H1 (cell line): ENCODE data around the gene FBN2. TPM values are rescaled to one million over a fixed set of nuclear protein-coding genes. Genes with fewer than 3 reads are reported as not detected.

Experiments used
- CTCF ChIA-PET: fragments of 300-600 bp; sonication (Branson Sonifier 250); formaldehyde crosslinking; loops from one replicate; lab custom pipeline; 2021; ENCODE audit not compliant: partially characterized antibody; lab: Charles Lee
- POLR2A ChIA-PET: fragments of 300-600 bp; sonication (Branson Sonifier 250); formaldehyde crosslinking; loops from one replicate; lab custom pipeline; 2021; ENCODE audit warnings: inconsistent platforms; ENCODE audit not compliant: partially characterized antibody; lab: Charles Lee
- DNase-seq, 2 experiments: peaks; one replicate each; pipeline versions ENCODE4 v3.0.0 to v3.0.0-alpha.2; 2010 to 2022; ENCODE audit warnings: low spot score in 2 of 2, low read depth in 1 of 2, mixed read lengths in 1 of 2
- FAIRE-seq: peaks from 2 replicates; lab custom pipeline; 2011; peaks lifted over from hg19 to GRCh38; lab: Jason Lieb, UNC
- H2AFZ ChIP-seq: 2 replicates; pipeline ENCODE4 v1.8.1; 2012; ENCODE audit warnings: low read length, inconsistent platforms
- H2AK5ac ChIP-seq: 2 replicates; pipeline ENCODE4 v1.6.1; 2013; ENCODE audit warnings: low read depth, low read length
- H2BK120ac ChIP-seq: replicated peaks from 2 replicates; pipeline ENCODE3; 2013; ENCODE audit warnings: low read depth, low read length, inconsistent platforms
- H2BK12ac ChIP-seq: 2 replicates; pipeline ENCODE4 v1.6.1; 2013; ENCODE audit warnings: low read depth, low read length
- H2BK15ac ChIP-seq: 2 replicates; pipeline ENCODE4 v1.6.1; 2013; ENCODE audit warnings: low read length
- H2BK20ac ChIP-seq: 2 replicates; pipeline ENCODE4 v1.6.1; 2013; ENCODE audit warnings: low read length
- H2BK5ac ChIP-seq: 2 replicates; pipeline ENCODE4 v1.6.1; 2013; ENCODE audit warnings: low read depth, low read length
- H3K14ac ChIP-seq: 2 replicates; pipeline ENCODE4 v1.6.1; 2013; ENCODE audit warnings: inconsistent platforms; ENCODE audit not compliant: insufficient read length
- H3K18ac ChIP-seq: 2 replicates; pipeline ENCODE4 v1.6.1; 2013; ENCODE audit warnings: low read length; ENCODE audit errors: extremely low read depth
- H3K23ac ChIP-seq: 2 replicates; pipeline ENCODE4 v1.6.1; 2013; ENCODE audit warnings: inconsistent platforms; ENCODE audit not compliant: insufficient read length
- H3K23me2 ChIP-seq: 2 replicates; pipeline ENCODE4 v1.6.1; 2013; ENCODE audit warnings: low read depth, low read length
- H3K27ac ChIP-seq: 2 replicates; pipeline ENCODE4 v1.6.1; 2011; ENCODE audit warnings: low read depth, low read length, inconsistent platforms
- H3K27me3 ChIP-seq, 4 experiments: replicated peaks in 1 of 4; 1 replicate in 1 of 4; 2 replicates in 3 of 4; pipeline versions ENCODE4 v1.6.1 to v1.8.1; 2011 to 2013; ENCODE audit warnings: low read length in 3 of 4, mild to moderate bottlenecking in 3 of 4, inconsistent platforms in 2 of 4, mixed read lengths in 2 of 4, moderate library complexity in 1 of 4; ENCODE audit not compliant: control insufficient read depth in 3 of 4, insufficient read depth in 3 of 4; ENCODE audit errors: extremely low read depth in 1 of 4
- H3K36me3 ChIP-seq, 4 experiments: 2 replicates each; pipeline versions ENCODE4 v1.6.1 to v1.8.1; 2011 to 2013; ENCODE audit warnings: mild to moderate bottlenecking in 4 of 4, low read length in 3 of 4, moderate library complexity in 2 of 4, control low read depth in 1 of 4, inconsistent platforms in 1 of 4; ENCODE audit not compliant: insufficient read depth in 4 of 4, control insufficient read depth in 2 of 4
- H3K4ac ChIP-seq: replicated peaks from 2 replicates; pipeline ENCODE3; 2013; ENCODE audit warnings: low read length, low read depth, mixed read lengths, inconsistent platforms; ENCODE audit not compliant: insufficient read length
- H3K4me1 ChIP-seq, 4 experiments: replicated peaks in 1 of 4; 1 replicate in 1 of 4; 2 replicates in 3 of 4; pipeline versions ENCODE4 v1.6.1 to v1.8.1; 2011 to 2013; ENCODE audit warnings: low read length in 3 of 4, inconsistent platforms in 2 of 4, mixed read lengths in 1 of 4; ENCODE audit not compliant: insufficient read depth in 4 of 4, control insufficient read depth in 3 of 4
- H3K4me2 ChIP-seq, 2 experiments: 2 replicates each; pipeline versions ENCODE4 v1.6.1 to v1.8.1; 2011 to 2013; ENCODE audit warnings: low read depth in 2 of 2, low read length in 2 of 2, control low read depth in 1 of 2, inconsistent platforms in 1 of 2, mild to moderate bottlenecking in 1 of 2; ENCODE audit not compliant: insufficient read depth in 1 of 2
- H3K4me3 ChIP-seq, 4 experiments: fragments of 200-600, 300-600 bp in 1 of 4; sonication (generic), shearing (Covaris generic), sonication (Bioruptor Twin) in 1 of 4; 2 replicates each; pipeline versions ENCODE4 v1.5.1 to v1.8.1; 2011 to 2016; ENCODE audit warnings: low read length in 4 of 4, low read depth in 3 of 4, control low read depth in 2 of 4, inconsistent platforms in 2 of 4, mild to moderate bottlenecking in 2 of 4, mixed read lengths in 1 of 4, moderate library complexity in 1 of 4; ENCODE audit not compliant: insufficient read depth in 2 of 4; ENCODE audit errors: extremely low read depth in 1 of 4
- H3K56ac ChIP-seq: replicated peaks from 2 replicates; pipeline ENCODE3; 2013; ENCODE audit warnings: low read depth, mild to moderate bottlenecking, mixed read lengths, low read length, inconsistent platforms; ENCODE audit not compliant: insufficient read length
- H3K79me1 ChIP-seq: 2 replicates; pipeline ENCODE4 v1.6.1; 2013; ENCODE audit warnings: low read depth, low read length, control low read depth
- H3K79me2 ChIP-seq, 2 experiments: 2 replicates each; pipeline versions ENCODE4 v1.6.1 to v1.8.1; 2012 to 2013; ENCODE audit warnings: low read length in 2 of 2, mild to moderate bottlenecking in 2 of 2, inconsistent platforms in 1 of 2; ENCODE audit not compliant: insufficient read depth in 2 of 2, control insufficient read depth in 1 of 2
- H3K9ac ChIP-seq, 4 experiments: replicated peaks in 1 of 4; 1 replicate in 1 of 4; 2 replicates in 3 of 4; pipeline versions ENCODE4 v1.6.1 to v1.8.1; 2011 to 2013; ENCODE audit warnings: low read depth in 3 of 4, low read length in 3 of 4, control low read depth in 2 of 4, mild to moderate bottlenecking in 2 of 4, moderate library complexity in 2 of 4, inconsistent platforms in 1 of 4; ENCODE audit errors: extremely low read depth in 1 of 4
- H3K9me3 ChIP-seq, 2 experiments: 2 replicates each; pipeline versions ENCODE4 v1.6.1 to v1.8.1; 2012 to 2013; ENCODE audit warnings: mild to moderate bottlenecking in 2 of 2, moderate library complexity in 2 of 2, control low read depth in 1 of 2, inconsistent platforms in 1 of 2, low read depth in 1 of 2, low read length in 1 of 2, mixed read lengths in 1 of 2; ENCODE audit not compliant: insufficient read depth in 2 of 2
- H4K20me1 ChIP-seq, 2 experiments: replicated peaks in 1 of 2; 2 replicates each; pipeline versions ENCODE3 to v1.8.1; 2011 to 2013; ENCODE audit warnings: inconsistent platforms in 2 of 2, low read length in 2 of 2, mild to moderate bottlenecking in 1 of 2; ENCODE audit not compliant: insufficient read depth in 2 of 2, control insufficient read depth in 1 of 2
- H4K5ac ChIP-seq: 2 replicates; pipeline ENCODE4 v1.6.1; 2013; ENCODE audit warnings: low read length, low read depth, mixed read lengths, inconsistent platforms; ENCODE audit not compliant: insufficient read length
- H4K8ac ChIP-seq: 2 replicates; pipeline ENCODE4 v1.8.0; 2013; ENCODE audit warnings: mild to moderate bottlenecking, moderate library complexity, low read length, inconsistent platforms; ENCODE audit not compliant: insufficient read depth; ENCODE audit errors: extremely low read depth
- H4K91ac ChIP-seq: replicated peaks from 2 replicates; pipeline ENCODE3; 2013; ENCODE audit warnings: low read length, mixed read lengths, inconsistent platforms; ENCODE audit not compliant: insufficient read length
- ATF3 ChIP-seq: IDR thresholded peaks from 2 replicates; pipeline ENCODE4 v1.6.1; 2011; ENCODE audit warnings: low read depth, mild to moderate bottlenecking, low read length; ENCODE audit not compliant: insufficient read depth
- BRCA1 ChIP-seq: IDR thresholded peaks from 2 replicates; pipeline ENCODE4 v1.6.1; 2012; ENCODE audit warnings: low read depth, low read length, improper control_type of control experiment
- CEBPB ChIP-seq: IDR thresholded peaks from 2 replicates; pipeline ENCODE4 v1.6.1; 2012; ENCODE audit warnings: low read depth, low read length
- CHD1 ChIP-seq: IDR thresholded peaks from 2 replicates; pipeline ENCODE4 v1.6.1; 2012; ENCODE audit warnings: low read depth, low read length, improper control_type of control experiment
- CHD2 ChIP-seq: IDR thresholded peaks from 2 replicates; pipeline ENCODE4 v1.6.1; 2012; ENCODE audit warnings: low read length, improper control_type of control experiment
- CTBP2 ChIP-seq: IDR thresholded peaks from 2 replicates; pipeline ENCODE4 v1.7.0; 2011; ENCODE audit warnings: borderline replicate concordance, mild to moderate bottlenecking, moderate library complexity, mixed read lengths, low read length; ENCODE audit not compliant: insufficient read depth, insufficient read length
- FOSL1 ChIP-seq: IDR thresholded peaks from 2 replicates; pipeline ENCODE4 v1.6.1; 2011; ENCODE audit warnings: mild to moderate bottlenecking, low read depth, low read length, moderate library complexity; ENCODE audit not compliant: insufficient read depth
- PHF8 ChIP-seq: fragments of 200-600 bp; sonication (generic); conservative IDR thresholded peaks from 2 replicates; pipeline ENCODE4 v1.7.1; 2012; ENCODE audit warnings: low read depth, mild to moderate bottlenecking, inconsistent platforms, low read length, moderate library complexity
- SIN3A ChIP-seq, 2 experiments: IDR thresholded peaks in 1 of 2; conservative IDR thresholded peaks in 1 of 2; 2 replicates each; pipeline ENCODE4 v1.6.1; 2011 to 2012; ENCODE audit warnings: low read length in 2 of 2, improper control_type of control experiment in 1 of 2, low read depth in 1 of 2, mild to moderate bottlenecking in 1 of 2
- SP4 ChIP-seq: IDR thresholded peaks from 2 replicates; pipeline ENCODE4 v1.6.1; 2012; ENCODE audit warnings: low read length, inconsistent platforms
- WGBS, 2 experiments: shearing (Covaris generic) in 1 of 2; methylation state at CpG; one replicate each; pipeline versions ENCODE4 v1.1.6 to v1.1.7; 2013 to 2015; ENCODE audit warnings: low lambda C conversion rate in 2 of 2, mixed read lengths in 2 of 2, inconsistent platforms in 1 of 2, low coverage in 1 of 2, missing lambda C conversion rate in 1 of 2; ENCODE audit not compliant: insufficient replicate concordance in 2 of 2, insufficient coverage in 1 of 2, insufficient read length in 1 of 2; ENCODE audit errors: extremely low coverage in 1 of 2, missing lambda C conversion rate in 1 of 2; 5-methylcytosine and 5-hydroxymethylcytosine counted together
- polyA plus RNA-seq, 7 experiments: library from polyadenylated mRNA; depleted of rRNA in 3 of 7; stranded (reverse) in 5 of 7; unstranded in 2 of 7; fragments of >200 nt in 5 of 7; fragments of 200-250 nt in 2 of 7; gene quantifications; 1 replicate in 5 of 7; 2 replicates in 1 of 7; 4 replicates in 1 of 7; pipeline versions ENCODE4 v1.2.1 to v1.2.3, GENCODE V29; 2011 to 2013; ENCODE audit warnings: missing spikeins in 2 of 7, mixed read lengths in 2 of 7
- total RNA-seq: library from RNA; stranded (reverse); fragmentation: NEBNext Ultra II Directional; extraction: Animal tissue kit (Norgen Biotek cat#: 25700); gene quantifications from 2 replicates; pipeline ENCODE4 v1.2.1, GENCODE V29; 2021

FBN2 gene
- total and polyA plus RNA-seq, 2 of the 8 experiments (the other 6 are each of a cell fraction or from before 2014, with no cell fraction given) = 14.1 to 16.3 TPM

- Histone ChIP-seq H3K36me3 (peaks cover 0 to 26% (median 6%) of the 10 kb centered on the region in 4 experiments; a peak in 5 of 8 replicates), H3K56ac (no peak overlapping the region), H4K91ac (no peak overlapping the region), H3K23me2 (no peaks in the 10 kb centered on the region), H3K14ac (no peak overlapping the region), H2AFZ (no peak overlapping the region), H3K4me2 (no peak overlapping the region), H3K4ac (no peak overlapping the region), H3K27ac (no peak overlapping the region), H3K4me1 (no peaks in the 10 kb centered on the region), H3K18ac (no peak overlapping the region), H2BK12ac (no peak overlapping the region), H4K5ac (no peak overlapping the region), H2BK15ac (no peak overlapping the region), H3K4me3 (no peak overlapping the region), H3K27me3 (no peaks in the 10 kb centered on the region), H3K79me1 (no peaks in the 10 kb centered on the region), H3K9ac (no peak overlapping the region), H2BK20ac (no peak overlapping the region), H2AK5ac (no peak overlapping the region), H3K23ac (no peak overlapping the region), H3K79me2 (no peaks in the 10 kb centered on the region), H2BK5ac (no peak overlapping the region), H2BK120ac (no peak overlapping the region), H3K9me3 (no peaks in the 10 kb centered on the region), H4K8ac (no peak overlapping the region), H4K20me1 (no peaks in the 10 kb centered on the region)
- DNase-seq (no peak), FAIRE-seq (no peak)
- 92% methylated on average over 1 of the region's 1 CpG; no CpG with 5 or more reads in 1 of the 2 experiments for WGBS, 2 experiments
- ChIA-PET POLR2A (no interaction called here), CTCF (interaction anchor here (1.5 kb wide), 1 partner anchor 115 kb away, joined by 5 read pairs; no protein-coding TSS in a partner anchor)
- TF ChIP-seq ATF3 (no peak), BRCA1 (no peak), SP4 (no peak), CHD1 (no peak), SIN3A (conservative IDR thresholded peaks at IDR 0.05 in 1 of 2, IDR thresholded peaks at IDR 0.05 in 1 of 2; ENCODE audit: low read depth in 1 of 2, low read length in 2 of 2) (no peak), CHD2 (no peak), FOSL1 (no peak), PHF8 (no peak), CTBP2 (no peak), CEBPB (no peak)
These were observed 210.0 kb downstream of the FBN2 start for GRCh38 chr5:128328007-128328406.
